Naive thymus-derived CD4-positive, alpha-beta T cell (primary cell): Measurements from ENCODE around the gene FTH1. TPM values are rescaled to one million over a fixed set of nuclear protein-coding genes. Genes with fewer than 3 reads are reported as not detected.

Experiments used
- ATAC-seq: fragments of 150-1000 bp; cut with Tn5 transposase; 2 replicates; pipeline ENCODE4 v1.10.0; 2021; ENCODE audit warnings: mild to moderate bottlenecking, moderate library complexity
- CTCF ChIA-PET: fragments of 350-600 bp; sonication (Branson Sonifier 250); formaldehyde crosslinking; loops from one replicate; lab custom pipeline; 2021; ENCODE audit warnings: antibody characterized with exemption; lab: Charles Lee
- POLR2A ChIA-PET: fragments of 350-600 bp; sonication (Branson Sonifier 250); formaldehyde crosslinking; loops from one replicate; lab custom pipeline; 2021; ENCODE audit warnings: antibody characterized with exemption, inconsistent platforms; lab: Charles Lee
- DNase-seq, 9 donors: peaks; one replicate each; pipeline versions ENCODE4 v3.0.0 to v3.0.0-alpha.2; 2020 to 2022; ENCODE audit warnings: mixed read lengths in 1 of 9
- H3K27ac ChIP-seq: one replicate; pipeline ENCODE4 v1.7.0; 2013; ENCODE audit warnings: mild to moderate bottlenecking, low read depth, low read length, moderate library complexity
- H3K27me3 ChIP-seq, 2 donors: one replicate each; pipeline ENCODE4 v1.7.0; 2013; ENCODE audit warnings: low read length in 2 of 2, mild to moderate bottlenecking in 2 of 2, moderate library complexity in 2 of 2; ENCODE audit not compliant: control insufficient read depth in 2 of 2, insufficient read depth in 2 of 2
- H3K36me3 ChIP-seq, 3 experiments: 1 replicate in 2 of 3; 2 replicates in 1 of 3; pipeline ENCODE4 v1.7.0; 2013; ENCODE audit warnings: low read length in 3 of 3, mild to moderate bottlenecking in 3 of 3, moderate library complexity in 1 of 3; ENCODE audit not compliant: insufficient read depth in 3 of 3, control insufficient read depth in 2 of 3
- H3K4me1 ChIP-seq, 2 donors: one replicate each; pipeline ENCODE4 v1.7.0; 2013; ENCODE audit warnings: low read length in 2 of 2, mild to moderate bottlenecking in 2 of 2, moderate library complexity in 1 of 2; ENCODE audit not compliant: control insufficient read depth in 2 of 2, insufficient read depth in 2 of 2
- H3K4me3 ChIP-seq: 2 replicates; pipeline ENCODE4 v1.7.0; 2013; ENCODE audit warnings: mild to moderate bottlenecking, low read length
- H3K9me3 ChIP-seq, 3 experiments: 1 replicate in 2 of 3; 2 replicates in 1 of 3; pipeline ENCODE4 v1.7.0; 2013; ENCODE audit warnings: low read length in 3 of 3; ENCODE audit not compliant: control insufficient read depth in 2 of 3
- H3K27ac Mint-ChIP-seq, 9 donors: one replicate each; pipeline ENCODE4 v1.8.0; 2020 to 2022; ENCODE audit warnings: mixed read lengths in 9 of 9, mild to moderate bottlenecking in 8 of 9, moderate library complexity in 5 of 9, inconsistent platforms in 2 of 9
- H3K27me3 Mint-ChIP-seq, 5 donors: one replicate each; pipeline ENCODE4 v1.8.0; 2021 to 2022; ENCODE audit warnings: mixed read lengths in 5 of 5, mild to moderate bottlenecking in 1 of 5
- H3K36me3 Mint-ChIP-seq, 5 donors: one replicate each; pipeline ENCODE4 v1.8.0; 2020 to 2022; ENCODE audit warnings: mixed read lengths in 5 of 5, mild to moderate bottlenecking in 3 of 5, inconsistent platforms in 1 of 5
- H3K4me1 Mint-ChIP-seq, 7 donors: one replicate each; pipeline ENCODE4 v1.8.0; 2020 to 2022; ENCODE audit warnings: mixed read lengths in 7 of 7, mild to moderate bottlenecking in 3 of 7, inconsistent platforms in 1 of 7
- H3K4me3 Mint-ChIP-seq, 10 donors: one replicate each; pipeline ENCODE4 v1.8.0; 2020 to 2022; ENCODE audit warnings: mild to moderate bottlenecking in 10 of 10, mixed read lengths in 10 of 10, moderate library complexity in 6 of 10, inconsistent platforms in 2 of 10
- H3K9me3 Mint-ChIP-seq, 11 donors: one replicate each; pipeline ENCODE4 v1.8.0; 2020 to 2022; ENCODE audit warnings: mixed read lengths in 11 of 11, mild to moderate bottlenecking in 4 of 11, inconsistent platforms in 1 of 11, moderate library complexity in 1 of 11
- intact Hi-C, 2 donors: fragments of 100-400 bp; cut with micrococcal nuclease; formaldehyde crosslinking; loops; one replicate each; pipeline ENCODE4 v1.15.1; 2023
- polyA plus RNA-seq, 2 donors: library from polyadenylated mRNA; unstranded; fragments of 300-500 nt; fragmentation: Illumina TruSeq; gene quantifications; one replicate each; pipeline ENCODE4 v1.2.3, GENCODE V29; 2021
- total RNA-seq, 6 experiments: library from RNA in 5 of 6; stranded (reverse) in 5 of 6; gene quantifications; 1 replicate in 5 of 6; 2 replicates in 1 of 6; pipeline ENCODE4 v1.2.3 and lab custom pipeline; 2021 to 2026

The FTH1 gene
- total and polyA plus RNA-seq, 7 experiments from 2014 or later = 684 to 3,858 (median 1,833) TPM

DNA sequence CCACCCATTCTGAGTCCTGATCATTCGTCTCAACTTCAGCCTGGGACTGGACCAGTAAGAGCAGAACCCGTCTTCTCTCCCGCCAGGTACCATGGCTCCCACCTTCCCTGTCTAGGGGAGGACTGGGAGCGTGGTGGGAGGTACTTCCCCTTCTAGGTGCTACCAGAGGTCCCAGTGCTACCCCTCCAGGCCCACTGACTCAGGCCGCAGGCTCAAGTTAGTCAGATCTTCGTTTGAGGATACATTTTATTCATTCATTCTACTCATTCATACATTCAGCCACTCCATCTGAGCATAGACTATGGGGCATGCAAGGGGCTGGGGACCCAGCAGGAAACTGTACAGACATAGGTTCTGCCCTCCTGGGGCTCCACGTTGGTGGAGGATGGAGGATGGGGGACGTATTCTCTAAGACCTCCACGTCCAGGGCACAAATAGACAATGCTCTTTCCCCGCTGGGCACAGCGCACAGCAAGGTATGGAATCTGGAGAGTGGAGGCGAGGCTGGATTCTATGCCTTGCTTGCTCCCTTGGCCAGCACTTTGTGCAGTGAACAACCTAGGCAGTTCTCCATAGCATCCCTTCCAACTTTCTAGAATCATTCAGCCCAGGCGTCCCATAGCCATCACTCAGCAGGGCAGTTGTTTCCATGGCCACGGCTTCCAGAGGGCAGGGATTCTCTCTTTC lies 49.0 kb downstream of the FTH1 start:
- Histone ChIP-seq H3K27me3 (peaks cover 0 to 7% of the 10 kb centered on the region in 2 donors), H3K4me1 (no peaks in the 10 kb centered on the region), H3K36me3 (no peaks in the 10 kb centered on the region), H3K9me3 (no peaks in the 10 kb centered on the region), H3K4me3 (no peak overlapping the region), H3K27ac (no peak overlapping the region)
- Mint-ChIP-seq H3K27ac (no peak overlapping the region), H3K27me3 (peaks cover 58 to 65% (median 63%) of the 10 kb centered on the region in 5 donors), H3K9me3 (no peaks in the 10 kb centered on the region), H3K36me3 (peaks cover 0 to 3% (median 0%) of the 10 kb centered on the region in 5 donors), H3K4me3 (peak overlapping the region; percentile 52 to 84 (median 72)), H3K4me1 (peaks cover 6 to 11% (median 9%) of the 10 kb centered on the region in 7 donors)
- CTCF ChIA-PET = no interaction called here
- peak in 1 of 9 donors; percentile 13 for DNase-seq
- ATAC-seq = no peak
- POLR2A ChIA-PET = no interaction called here
- intact Hi-C loops = no loop called here

- Mint-ChIP-seq H3K27me3 (peaks cover 63 to 71% (median 65%) of the 10 kb centered on the region in 5 donors), H3K4me3 (peak within 1 kb of the TSS; percentile 64 to 84 (median 75)), H3K27ac (peak within 1 kb of the TSS in 1 of 9 donors; percentile 31), H3K36me3 (peaks cover 0 to 3% (median 0%) of the 10 kb centered on the region in 5 donors), H3K4me1 (peaks cover 6 to 14% (median 10%) of the 10 kb centered on the region in 7 donors), H3K9me3 (no peaks in the 10 kb centered on the region)
- Histone ChIP-seq H3K4me3 (no peak within 1 kb of the TSS), H3K36me3 (no peaks in the 10 kb centered on the region), H3K9me3 (no peaks in the 10 kb centered on the region), H3K4me1 (no peaks in the 10 kb centered on the region), H3K27me3 (peaks cover 0 to 7% of the 10 kb centered on the region in 2 donors), H3K27ac (no peak within 1 kb of the TSS)
- ATAC-seq = peak; percentile 29
- ChIA-PET CTCF (no interaction called here), POLR2A (no interaction called here)
- DNase-seq = peak in 1 of 9 donors; percentile 42
- intact Hi-C loops = no loop called here
These were observed 49.9 kb downstream of the FTH1 start, which contains the start of gene RAB3IL1 for GRCh38 chr11:61917334-61918109. Gene RAB3IL1, minus strand, starts transcription at chr11:61917566. Its CDS starts 199 bp downstream, at chr11:61917367.

GRCh38 chr11:61916737-61917333 lies 50.6 kb downstream of the FTH1 start:
- ATAC-seq (no peak), DNase-seq (no peak)
- Histone ChIP-seq H3K27ac (no peak overlapping the region), H3K4me3 (no peak overlapping the region), H3K36me3 (no peaks in the 10 kb centered on the region), H3K9me3 (no peaks in the 10 kb centered on the region), H3K4me1 (no peaks in the 10 kb centered on the region), H3K27me3 (peaks cover 0 to 7% of the 10 kb centered on the region in 2 donors)
- intact Hi-C loops = no loop called here
- CTCF ChIA-PET = no interaction called here
- H3K4me3 Mint-ChIP-seq = peak overlapping the region in 8 of 10 donors; percentile 24 to 62 (median 56)
- H3K27ac Mint-ChIP-seq = no peak overlapping the region
- H3K9me3 Mint-ChIP-seq = no peaks in the 10 kb centered on the region
- H3K36me3 Mint-ChIP-seq = peaks cover 0 to 3% (median 0%) of the 10 kb centered on the region in 5 donors
- POLR2A ChIA-PET = no interaction called here
- peaks cover 6 to 14% (median 11%) of the 10 kb centered on the region in 7 donors for H3K4me1 Mint-ChIP-seq
- H3K27me3 Mint-ChIP-seq = peaks cover 64 to 74% (median 66%) of the 10 kb centered on the region in 5 donors

GRCh38 chr11:61914471-61915171 lies 52.8 kb downstream of the FTH1 start:
- intact Hi-C loops = no loop called here

More at GRCh38 chr11:61914471-61915171, 52.8 kb downstream of the FTH1 start:
- ChIA-PET CTCF (no interaction called here), POLR2A (no interaction called here)
- Histone ChIP-seq H3K27ac (no peak overlapping the region), H3K4me3 (no peak overlapping the region), H3K36me3 (no peaks in the 10 kb centered on the region), H3K4me1 (no peaks in the 10 kb centered on the region), H3K27me3 (peaks cover 0 to 7% of the 10 kb centered on the region in 2 donors), H3K9me3 (no peaks in the 10 kb centered on the region)
- Mint-ChIP-seq H3K27ac (no peak overlapping the region), H3K4me3 (peak overlapping the region in 1 of 10 donors; percentile 58), H3K4me1 (peaks cover 6 to 14% (median 11%) of the 10 kb centered on the region in 7 donors), H3K9me3 (no peaks in the 10 kb centered on the region), H3K27me3 (peaks cover 53 to 64% (median 55%) of the 10 kb centered on the region in 5 donors), H3K36me3 (peaks cover 0 to 3% (median 0%) of the 10 kb centered on the region in 5 donors)
- no peak for DNase-seq
- ATAC-seq = no peak

Other genes with a start within 250 kb of the FTH1 start
- 1 to 10 TPM in 1 of 5 experiments, under 1 TPM in 4; 0.19 to 1.5 (median 0.29) TPM for gene MYRF, start 215.0 kb downstream of the FTH1 start, total RNA-seq
- gene MYRF, start 215.0 kb downstream of the FTH1 start, polyA plus RNA-seq = under 1 TPM in 1 of 2 donors, not detected in 1; 0.44 TPM
- gene TMEM258, start 175.0 kb downstream of the FTH1 start, total RNA-seq = 100 to 1,000 TPM in 1 of 5 experiments, 10 to 100 TPM in 4; 58.4 to 182 (median 83.3) TPM
- 100 to 1,000 TPM; 149 to 229 TPM for gene TMEM258, start 175.0 kb downstream of the FTH1 start, polyA plus RNA-seq
- gene FEN1, start 174.7 kb downstream of the FTH1 start, total RNA-seq = 100 to 1,000 TPM in 1 of 5 experiments, 10 to 100 TPM in 1, 1 to 10 TPM in 3; 7.6 to 101 (median 7.9) TPM
- gene FEN1, start 174.7 kb downstream of the FTH1 start, polyA plus RNA-seq = 10 to 100 TPM; 10.3 to 17.7 TPM
- gene FADS1, start 150.6 kb downstream of the FTH1 start, total RNA-seq = 10 to 100 TPM in 2 of 5 experiments, 1 to 10 TPM in 1, under 1 TPM in 2; 0.62 to 52.1 (median 2.3) TPM
- gene FADS1, start 150.6 kb downstream of the FTH1 start, polyA plus RNA-seq = 1 to 10 TPM in 1 of 2 donors, not detected in 1; 2.9 TPM
- gene FADS2, start 139.3 kb downstream of the FTH1 start, total RNA-seq = 100 to 1,000 TPM in 1 of 5 experiments, 10 to 100 TPM in 1, 1 to 10 TPM in 1, under 1 TPM in 2; 0.19 to 192 (median 2.1) TPM
- 10 to 100 TPM in 1 of 2 donors, under 1 TPM in 1; 0.32 to 14.2 TPM for gene FADS2, start 139.3 kb downstream of the FTH1 start, polyA plus RNA-seq
- gene FADS3, start 76.1 kb downstream of the FTH1 start, total RNA-seq = 1 to 10 TPM; 1.4 to 8.6 (median 6.2) TPM
- gene FADS3, start 76.1 kb downstream of the FTH1 start, polyA plus RNA-seq = 1 to 10 TPM in 1 of 2 donors, under 1 TPM in 1; 0.31 to 1.3 TPM
- gene RAB3IL1, start 50.1 kb downstream of the FTH1 start, total RNA-seq = 1 to 10 TPM in 1 of 5 experiments, under 1 TPM in 1, not detected in 3; 0.49 to 1.9 TPM
- gene RAB3IL1, start 50.1 kb downstream of the FTH1 start, polyA plus RNA-seq = not detected
- gene BEST1, start 17.3 kb downstream of the FTH1 start, total RNA-seq = 1 to 10 TPM in 2 of 5 experiments, under 1 TPM in 2, not detected in 1; 0.49 to 7.1 (median 0.75) TPM
- gene BEST1, start 17.3 kb downstream of the FTH1 start, polyA plus RNA-seq = 1 to 10 TPM in 1 of 2 donors, under 1 TPM in 1; 0.83 to 1.4 TPM
- 100 to 1,000 TPM in 1 of 5 experiments, 10 to 100 TPM in 4; 18.6 to 124 (median 25.6) TPM for gene INCENP, start 156.4 kb upstream of the FTH1 start, total RNA-seq
- gene INCENP, start 156.4 kb upstream of the FTH1 start, polyA plus RNA-seq = 1 to 10 TPM; 2.8 to 4.0 TPM
- gene SCGB1D1, start 222.6 kb upstream of the FTH1 start, total RNA-seq = not detected
- gene SCGB1D1, start 222.6 kb upstream of the FTH1 start, polyA plus RNA-seq = not detected
- not detected for gene SCGB2A1, start 241.0 kb upstream of the FTH1 start, total RNA-seq
- gene SCGB2A1, start 241.0 kb upstream of the FTH1 start, polyA plus RNA-seq = not detected